HG02870 (cell line): ENCODE measurements around the gene GPC3.

Source experiments
- ATAC-seq: cut with Tn5 transposase; IDR thresholded peaks from one replicate; pipeline ENCODE4 v1.9.1; 2021; ENCODE audit warnings: mild to moderate bottlenecking, moderate library complexity; ENCODE audit not compliant: unreplicated experiment

Gene GPC3

DNA sequence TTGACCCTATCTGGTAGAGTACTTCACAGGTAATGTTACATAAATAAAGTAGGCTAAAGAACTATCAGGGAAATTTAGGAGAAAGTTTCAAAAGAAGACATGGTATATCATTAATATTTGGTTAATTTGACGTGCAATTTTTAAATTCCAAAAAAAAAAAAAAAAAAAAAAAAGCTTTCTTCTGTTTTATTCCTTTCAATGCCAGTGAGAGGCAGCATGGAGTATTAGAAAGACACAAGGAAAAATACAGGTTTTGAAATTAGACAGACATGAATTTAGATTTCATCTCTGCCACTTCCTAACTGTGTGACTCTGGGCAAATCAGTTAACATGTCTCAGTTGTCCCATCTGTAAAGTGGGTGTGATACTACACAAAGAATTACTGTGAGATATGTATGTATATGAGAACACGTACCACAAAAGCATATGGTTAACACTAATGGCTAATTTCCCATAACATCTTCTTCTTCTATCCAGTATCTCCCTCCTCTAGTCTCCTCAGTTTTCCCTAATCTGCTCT lies 132.5 kb downstream of the GPC3 start:
- no peak for ATAC-seq

DNA sequence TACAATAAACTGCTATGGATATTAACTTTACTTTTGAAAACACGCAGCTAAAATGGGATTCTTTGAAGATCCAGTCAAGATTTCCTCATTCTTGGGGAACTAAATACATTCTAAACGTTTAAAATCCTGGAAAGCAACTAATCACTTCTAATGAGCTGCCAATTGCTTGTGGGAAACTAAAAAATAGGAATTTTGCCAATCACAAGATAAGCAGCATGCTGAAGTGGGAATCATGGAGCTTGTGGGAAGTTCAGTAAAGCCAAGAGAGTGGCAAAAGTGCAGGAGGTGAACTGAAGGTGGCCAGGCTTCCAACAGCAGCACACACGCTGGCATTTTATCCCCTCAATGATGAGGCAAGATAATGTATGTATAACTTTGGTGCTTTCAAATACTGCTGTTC lies 133.0 kb downstream of the GPC3 start:
- no peak for ATAC-seq

DNA sequence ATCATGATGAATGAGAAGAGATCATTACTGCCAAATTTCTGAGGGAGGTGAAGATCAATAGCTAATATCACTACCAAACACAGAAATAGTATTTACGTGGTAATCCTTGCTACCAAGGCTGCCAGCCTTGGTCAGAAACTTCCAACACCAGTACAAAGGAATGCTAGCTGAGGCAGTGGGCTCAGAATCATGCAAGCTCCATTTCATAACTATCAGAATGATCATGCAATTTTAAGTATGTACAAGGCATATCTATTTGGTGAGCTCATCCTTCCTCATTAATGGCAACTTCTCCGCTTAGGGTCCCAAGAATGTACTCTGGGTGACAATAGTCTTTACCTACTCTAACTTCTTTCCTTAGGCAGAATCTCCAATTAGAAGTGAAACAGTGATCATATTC lies 135.0 kb downstream of the GPC3 start:
- ATAC-seq = no peak

DNA sequence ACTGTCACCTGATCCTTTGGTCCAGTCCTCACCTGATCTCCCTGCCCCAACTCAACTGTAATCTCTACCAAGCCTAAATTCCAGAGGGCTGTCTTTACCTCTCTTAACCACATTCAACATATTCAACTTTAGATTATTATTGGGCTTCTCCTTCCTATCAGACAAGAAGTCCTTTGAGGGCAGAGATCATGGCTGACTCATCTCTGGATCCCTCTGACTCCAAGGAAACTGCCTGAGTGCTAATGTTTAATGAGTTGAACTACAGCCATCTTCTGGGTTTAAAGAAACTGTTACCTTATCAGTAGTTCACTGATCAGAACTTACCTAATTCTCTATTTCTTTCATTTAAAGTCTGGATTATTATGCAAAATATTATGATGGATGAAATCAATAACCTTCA lies 135.7 kb downstream of the GPC3 start:
- ATAC-seq = no peak

DNA sequence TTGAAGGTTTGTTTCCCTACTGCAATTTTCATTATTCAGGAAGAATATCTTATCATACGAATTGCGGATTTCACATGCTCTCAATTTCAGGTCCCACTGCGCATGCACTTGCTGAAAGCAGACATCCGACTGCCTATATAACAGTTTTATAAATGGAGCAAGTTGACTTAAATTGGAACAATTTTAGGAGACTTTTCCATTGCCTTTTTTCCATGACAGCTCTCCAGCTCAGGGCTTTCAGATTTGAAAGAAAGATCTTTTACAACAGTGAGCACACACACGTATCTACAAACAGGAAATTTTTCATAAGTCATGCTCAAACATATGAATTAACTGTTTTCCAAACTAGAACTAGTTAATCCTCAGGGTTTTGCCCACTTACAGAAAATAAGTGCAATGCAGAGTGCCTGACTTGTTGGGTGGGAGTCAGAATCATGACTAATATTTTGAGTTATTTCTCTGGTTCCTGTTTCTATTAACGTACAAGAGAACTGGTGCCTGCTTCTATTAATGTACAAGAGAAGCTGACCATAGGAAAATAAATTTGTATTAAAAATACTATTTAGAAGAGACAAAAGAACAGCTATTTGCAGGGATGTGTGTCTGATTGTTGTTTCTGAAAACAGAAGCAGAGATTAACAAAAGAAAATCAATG lies 137.9 kb downstream of the GPC3 start:
- no peak for ATAC-seq

DNA sequence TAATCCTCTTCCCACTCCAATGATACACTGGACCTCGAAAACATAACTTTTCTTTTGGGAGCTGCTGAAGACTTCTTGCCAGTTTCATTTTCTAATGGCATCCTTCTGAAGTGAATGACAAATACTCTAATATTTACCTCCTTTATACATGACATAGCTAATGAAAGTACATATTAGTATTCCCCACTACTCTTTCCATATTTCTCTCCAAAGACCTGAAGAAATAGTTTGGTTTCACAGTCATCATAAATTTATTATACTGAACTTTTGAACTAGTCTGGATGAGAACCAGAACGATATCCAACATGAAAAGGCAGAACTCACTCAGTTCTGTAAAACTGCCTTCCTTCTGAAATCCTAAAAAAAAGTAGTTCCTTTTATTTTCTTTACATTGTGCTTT lies 139.1 kb downstream of the GPC3 start:
- ATAC-seq = no peak

DNA sequence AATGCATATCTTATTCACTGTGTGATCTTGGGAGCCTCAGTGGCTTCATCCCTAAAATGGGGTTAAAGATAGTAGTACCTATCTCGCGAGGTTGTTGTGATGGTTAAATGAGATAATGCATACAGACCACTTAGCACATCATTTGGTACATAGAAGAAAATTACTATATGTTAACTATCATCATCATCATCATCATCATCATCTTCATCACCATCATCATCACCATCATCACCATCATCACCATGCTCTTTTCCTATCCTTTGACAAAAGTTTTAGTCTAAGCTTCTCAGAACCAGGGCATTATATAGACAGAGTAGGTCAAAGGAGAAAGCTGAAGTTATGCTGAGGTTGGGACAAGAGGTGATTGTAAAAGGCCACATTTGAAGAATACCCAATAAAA lies 145.0 kb downstream of the GPC3 start:
- no peak for ATAC-seq

DNA sequence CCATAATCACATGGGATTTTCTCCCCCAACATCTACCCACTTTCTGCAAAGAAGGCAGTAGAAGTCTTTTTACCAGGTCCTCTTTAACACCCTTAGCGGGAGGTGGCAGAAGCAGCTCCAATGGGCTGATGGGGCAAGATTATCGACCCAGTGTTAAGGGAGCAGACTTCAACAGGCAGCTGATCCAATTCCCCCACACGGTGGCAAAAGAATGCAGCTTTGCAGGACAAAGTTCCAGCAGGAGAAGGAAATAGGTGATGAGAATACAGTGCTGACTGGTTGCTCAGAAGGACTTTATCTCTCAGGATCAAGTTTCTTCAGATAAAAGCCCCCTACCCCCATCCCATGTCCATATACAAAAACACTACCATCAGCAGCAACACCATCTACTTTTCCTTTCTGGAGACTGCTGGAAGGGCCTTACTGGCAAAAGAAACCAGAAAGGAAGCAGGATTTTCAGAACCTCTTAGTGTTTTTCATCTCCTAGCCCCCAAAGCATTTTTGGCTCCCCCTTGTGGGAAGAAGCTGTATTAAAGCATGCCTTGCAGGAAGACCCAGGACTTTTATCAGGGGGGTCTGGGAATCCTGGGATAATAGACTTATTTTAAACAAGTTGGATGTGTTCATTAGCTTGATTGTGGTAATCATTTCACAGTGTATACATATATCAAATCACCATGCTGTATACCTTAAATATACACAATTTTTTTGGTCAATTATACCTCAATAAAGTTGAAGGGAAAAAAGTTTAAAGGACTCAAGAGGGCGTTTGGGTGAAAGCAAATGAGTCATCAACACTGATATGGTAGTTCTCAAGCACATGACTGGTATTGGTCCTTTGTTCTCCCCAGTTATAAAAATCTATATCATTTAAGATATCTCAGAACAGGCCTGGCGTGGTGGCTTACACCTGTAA lies 146.4 kb downstream of the GPC3 start:
- ATAC-seq = no peak

DNA sequence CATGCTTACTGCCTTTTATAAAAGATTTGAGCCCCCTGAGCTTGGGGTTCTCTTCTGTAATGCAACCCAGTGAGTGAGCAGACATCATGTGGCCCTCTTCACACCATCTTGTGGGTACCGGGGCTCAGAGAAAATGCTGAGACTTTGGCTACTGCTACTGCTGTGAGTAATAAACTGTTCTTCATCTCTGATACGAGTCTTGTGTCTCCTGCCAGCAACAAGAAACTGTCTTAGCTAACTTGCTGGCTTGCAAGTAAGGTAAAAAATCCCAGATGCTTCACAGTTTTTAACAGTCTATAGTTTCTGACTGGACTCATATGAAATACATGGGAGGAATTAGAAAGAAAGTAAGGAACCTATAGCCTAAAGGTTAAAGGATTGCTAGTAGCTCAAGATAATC lies 148.3 kb downstream of the GPC3 start:
- ATAC-seq = no peak

DNA sequence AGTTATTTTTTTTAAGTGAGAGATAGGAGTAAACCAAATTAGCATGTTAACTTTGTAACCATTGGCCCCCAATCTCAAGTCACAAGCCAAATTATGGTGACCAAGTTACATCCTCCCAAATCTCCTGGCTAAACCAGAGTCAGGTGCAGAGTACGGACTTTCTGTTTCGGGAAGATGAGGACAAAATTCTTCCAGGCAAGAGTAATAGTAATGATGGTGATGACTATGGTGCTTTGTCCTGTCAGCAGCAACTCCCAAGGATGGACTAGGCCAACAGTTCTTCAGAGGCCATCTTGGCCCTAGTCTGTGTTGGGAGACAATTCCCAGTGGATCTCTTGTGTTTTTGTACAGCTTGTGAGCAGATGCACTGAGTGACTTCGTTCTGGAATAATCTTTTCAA lies 148.8 kb downstream of the GPC3 start:
- ATAC-seq = no peak

DNA sequence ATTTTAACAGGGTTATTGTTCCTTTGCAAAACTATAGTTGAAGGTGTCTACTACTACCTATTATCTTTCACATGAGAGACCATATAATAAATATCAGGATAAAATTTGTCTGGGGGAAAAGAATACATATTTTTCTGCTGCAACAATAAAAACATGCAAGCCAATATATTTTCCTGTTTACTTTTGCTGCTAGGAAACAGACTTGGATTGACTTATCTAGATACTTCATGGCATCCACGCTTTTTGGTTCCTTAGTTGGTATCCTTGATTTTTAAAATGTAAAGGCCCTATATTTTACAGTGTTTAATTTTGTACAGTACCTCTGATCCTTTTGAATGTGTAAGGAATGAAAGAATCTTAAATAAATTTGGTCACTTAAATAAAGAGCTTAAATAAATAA lies 150.6 kb downstream of the GPC3 start:
- no peak for ATAC-seq

DNA sequence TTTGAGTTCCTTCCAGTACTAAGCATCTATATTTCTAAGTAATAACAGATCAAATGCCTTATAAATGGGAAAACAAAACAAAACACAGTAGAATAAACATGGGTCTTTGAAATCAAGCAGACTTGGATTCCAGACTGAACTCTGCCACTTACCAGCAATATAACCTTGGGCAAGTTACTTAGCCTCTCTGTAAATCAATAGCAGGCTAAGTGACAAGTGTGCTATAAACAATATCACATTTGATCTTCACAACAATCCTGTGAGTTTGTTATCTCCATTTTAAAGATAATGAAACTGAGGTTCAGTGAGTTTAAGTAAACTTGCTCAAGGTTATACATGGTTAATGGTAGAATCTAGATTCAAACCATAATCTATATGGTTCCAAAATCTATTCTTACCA lies 165.8 kb downstream of the GPC3 start:
- ATAC-seq = no peak

DNA sequence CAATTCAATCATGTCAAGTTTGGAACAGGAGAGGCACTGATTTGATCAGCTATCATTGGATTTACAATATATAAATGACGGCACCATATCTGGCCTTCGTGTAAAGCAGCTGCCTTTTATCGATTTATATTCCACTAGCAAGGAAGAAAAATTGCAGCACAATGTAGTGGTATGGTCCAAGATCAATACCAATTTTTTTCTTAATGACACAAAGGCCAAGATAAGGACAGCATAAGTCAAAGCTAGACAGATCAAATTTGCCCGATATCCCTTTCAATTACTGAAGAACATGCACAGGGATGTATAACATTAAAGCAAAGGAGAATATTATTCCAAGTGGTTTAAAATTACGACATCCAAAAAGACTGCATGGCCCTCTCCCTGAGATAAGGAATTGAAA lies 167.4 kb downstream of the GPC3 start:
- ATAC-seq = no peak

DNA sequence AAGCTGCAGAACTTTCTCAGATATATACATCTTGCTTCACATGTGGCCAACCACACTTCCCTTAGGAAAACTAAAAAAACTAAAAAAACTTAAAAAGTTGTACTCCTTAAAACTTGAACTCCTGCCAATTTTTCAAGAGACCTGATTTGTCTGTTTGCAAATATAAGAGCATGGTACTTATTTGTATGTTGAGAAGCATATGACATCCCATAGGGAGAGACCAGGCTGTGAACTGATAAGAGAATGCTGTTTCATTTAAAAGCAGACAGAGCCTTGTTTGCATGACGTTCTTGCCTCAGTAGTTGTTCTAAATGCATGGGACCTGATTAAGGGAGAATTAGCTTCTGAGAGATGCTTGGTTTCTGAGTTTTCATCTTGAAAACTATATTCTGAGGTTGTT lies 169.9 kb downstream of the GPC3 start:
- no peak for ATAC-seq

DNA sequence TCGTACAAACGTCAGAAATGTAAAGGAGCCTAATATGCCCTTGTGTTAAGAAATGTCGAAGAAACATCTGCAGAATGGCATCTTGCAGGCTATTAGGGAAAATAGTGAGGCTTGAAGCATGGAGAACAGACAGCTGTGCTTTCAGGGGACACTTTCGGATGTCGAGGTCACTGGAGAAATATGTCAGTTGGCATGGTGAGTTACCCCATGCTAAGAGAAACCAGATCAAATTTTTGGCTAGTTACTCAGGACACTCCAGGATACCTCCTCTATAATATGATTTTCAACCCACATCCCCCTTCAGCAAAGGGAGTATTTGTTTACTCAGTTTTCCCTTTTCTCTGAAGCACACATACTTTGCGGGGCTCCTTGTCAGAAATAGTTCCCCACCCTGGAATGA lies 171.4 kb downstream of the GPC3 start:
- ATAC-seq = no peak

DNA sequence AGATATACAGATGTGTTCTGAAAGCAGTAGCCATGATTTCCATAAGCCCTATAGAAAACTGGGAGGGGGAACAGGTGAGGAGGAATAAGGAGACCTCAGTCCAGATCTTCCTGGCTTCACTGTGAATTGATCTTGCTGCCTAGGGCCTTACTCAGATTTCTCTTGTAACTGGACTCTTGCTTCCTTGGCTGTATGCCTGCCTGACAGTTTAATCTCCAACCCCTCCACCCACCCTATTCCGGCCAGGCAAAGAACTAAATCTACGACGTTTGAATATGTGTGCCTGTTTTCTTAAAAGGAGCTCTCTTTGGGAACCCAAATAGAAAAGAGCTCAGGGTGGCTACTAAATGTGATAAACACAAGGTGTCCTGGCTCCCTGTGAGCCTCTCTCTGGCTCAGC lies 173.0 kb downstream of the GPC3 start:
- no peak for ATAC-seq

DNA sequence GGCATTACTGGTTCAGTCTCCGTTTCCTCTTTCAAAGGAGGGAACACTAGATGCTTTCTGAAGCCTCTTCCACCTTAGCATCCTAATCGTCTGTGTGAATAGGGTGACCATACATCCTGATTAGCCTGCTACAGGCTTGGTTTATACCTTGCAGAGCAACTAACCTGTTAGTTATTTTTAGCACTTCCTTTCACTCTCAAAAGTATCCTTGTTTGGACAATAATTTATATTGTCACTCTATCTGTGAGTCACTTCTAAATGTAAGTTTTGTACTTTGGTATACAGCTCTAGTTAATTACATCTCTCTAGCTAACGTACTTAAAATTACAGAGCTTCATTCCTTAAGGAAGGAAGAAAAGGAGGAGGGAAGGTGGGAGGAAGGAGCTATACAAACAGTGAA lies 174.5 kb downstream of the GPC3 start:
- ATAC-seq = no peak

DNA sequence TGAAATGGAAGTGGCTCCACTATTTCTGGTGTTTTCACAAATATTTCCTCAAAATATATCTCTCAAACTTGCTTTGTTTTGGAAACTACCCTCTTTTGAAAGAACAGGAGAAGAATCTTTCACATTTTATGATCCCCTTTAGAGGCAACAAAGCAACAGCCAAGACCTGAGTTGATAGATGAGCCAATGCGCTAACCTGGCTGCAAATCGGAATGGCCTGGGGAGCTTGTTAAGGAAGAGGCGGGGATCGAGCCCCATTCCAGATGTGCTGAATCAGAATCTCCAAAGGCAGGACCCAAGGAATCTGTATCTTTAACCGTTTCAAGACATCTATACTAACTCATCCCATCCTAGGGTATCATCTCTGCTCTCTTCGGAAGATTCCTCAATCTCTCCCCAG lies 181.3 kb downstream of the GPC3 start:
- ATAC-seq = no peak

DNA sequence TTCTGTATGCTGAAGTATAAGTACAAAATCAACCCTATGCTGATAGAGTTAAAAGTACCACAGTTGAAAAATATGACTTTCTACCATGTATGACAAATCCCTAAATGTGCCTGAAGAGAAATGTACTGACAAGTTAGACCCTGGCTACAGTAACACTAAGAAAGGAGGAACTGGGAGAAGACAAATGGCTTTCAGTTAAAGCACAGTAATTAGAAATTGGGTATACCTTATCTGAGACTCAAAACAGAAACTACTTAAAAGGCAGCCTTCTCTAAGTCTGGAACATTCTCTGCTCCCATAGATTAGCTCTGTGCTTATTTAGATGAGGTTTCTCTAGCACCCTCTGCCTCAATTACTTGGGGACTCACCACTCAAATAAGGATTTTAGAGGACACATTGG lies 189.1 kb downstream of the GPC3 start:
- peak; percentile 48 for ATAC-seq

DNA sequence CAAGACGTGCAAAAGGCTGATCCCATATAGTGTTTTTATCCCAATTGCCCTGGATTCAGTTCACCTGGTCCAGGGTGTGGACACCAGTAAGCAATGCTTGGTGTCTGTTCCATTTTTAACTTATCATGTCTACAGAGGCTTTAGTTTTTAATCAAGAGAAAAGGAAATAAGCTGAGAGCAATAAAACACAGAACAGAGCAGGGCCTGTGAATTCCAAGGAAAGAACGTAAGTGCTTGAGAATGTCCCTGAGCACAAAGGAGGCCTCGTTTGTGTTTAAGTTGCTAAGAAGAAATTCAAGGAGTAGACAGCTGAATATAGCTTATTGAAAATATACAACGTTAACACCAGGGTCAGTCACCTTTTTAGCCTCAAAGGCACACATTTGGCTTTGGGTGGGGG lies 191.3 kb downstream of the GPC3 start:
- no peak for ATAC-seq

DNA sequence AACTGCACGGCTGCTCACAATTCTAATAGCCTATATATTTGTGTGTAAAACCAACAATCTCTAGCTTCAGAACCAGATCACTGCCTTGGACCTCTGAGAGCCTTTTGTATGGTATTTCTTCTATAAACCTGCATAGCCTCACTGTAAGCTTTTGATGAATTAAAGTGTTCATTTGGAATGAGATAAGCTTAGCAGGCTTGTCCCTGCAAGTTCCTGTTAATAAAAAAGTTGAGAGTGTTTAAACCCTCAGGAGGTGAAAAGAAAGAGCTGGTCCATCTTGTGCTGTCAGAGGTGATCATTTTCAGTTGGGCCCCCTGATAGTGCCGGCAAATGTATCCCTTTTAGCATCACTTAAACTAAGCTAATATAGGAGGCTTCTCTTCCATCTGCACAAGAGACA lies 191.8 kb downstream of the GPC3 start:
- ATAC-seq = no peak

DNA sequence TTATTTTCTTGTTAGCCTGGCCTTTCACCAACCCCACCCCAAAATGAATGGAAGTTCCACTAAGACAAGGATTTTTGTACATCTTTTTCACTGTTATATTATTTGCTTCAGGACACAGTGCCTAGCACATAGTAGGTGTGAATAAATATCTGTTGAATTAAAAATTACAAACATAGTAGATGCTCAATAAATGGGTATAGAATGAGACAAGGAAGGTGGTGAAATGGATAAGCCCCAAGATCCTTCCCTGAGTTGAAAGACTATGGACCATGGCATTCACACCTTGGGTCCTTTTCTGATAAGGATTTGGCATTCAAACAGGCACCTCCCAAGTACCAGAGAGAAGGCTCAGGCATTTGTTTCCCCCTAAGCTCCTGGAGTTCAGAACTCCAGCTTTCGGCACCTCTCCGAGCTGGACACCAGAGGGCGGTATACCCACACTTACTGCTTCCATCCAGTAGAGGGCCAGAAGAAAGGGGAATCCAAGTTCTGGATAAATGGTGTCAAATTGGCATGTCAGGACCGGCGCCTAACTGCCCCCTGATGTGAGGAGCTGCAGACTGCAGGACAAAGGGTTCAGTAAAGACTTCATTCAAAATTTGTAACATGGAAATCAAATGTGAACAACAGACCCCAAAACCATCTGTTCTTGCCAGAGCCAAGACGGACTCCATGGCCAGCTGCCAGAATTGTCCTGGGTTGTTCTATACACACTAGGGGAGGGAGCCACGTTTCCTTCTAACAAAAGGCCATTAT lies 193.0 kb downstream of the GPC3 start:
- ATAC-seq = peak; percentile 90
